CD14-positive monocyte (primary cell): ENCODE results near the gene EGFL8. TPM values are rescaled to one million over a fixed set of nuclear protein-coding genes. Genes with fewer than 3 reads are reported as not detected.
A peak's percentile ranks its signal among the peaks of the same experiment; 100 is the strongest.

ENCODE experiments used
- DNase-seq, 3 donors: peaks; one replicate each; pipeline ENCODE4 v3.0.0-alpha.2; 2011 to 2022
- H2AFZ ChIP-seq: 2 replicates; pipeline ENCODE4 v1.6.0; 2012; ENCODE audit warnings: mild to moderate bottlenecking, low read depth, low read length, inconsistent platforms; ENCODE audit not compliant: insufficient read depth, poor library complexity, severe bottlenecking
- H3K27ac ChIP-seq, 2 donors: 1 replicate in 1 of 2; 2 replicates in 1 of 2; pipeline ENCODE4 v1.5.1; 2012 to 2013; ENCODE audit warnings: low read length in 2 of 2, control low read depth in 1 of 2, inconsistent platforms in 1 of 2, low read depth in 1 of 2, mild to moderate bottlenecking in 1 of 2
- H3K27me3 ChIP-seq, 2 donors: one replicate each; pipeline versions ENCODE4 v1.6.0 to v1.6.1; 2011 to 2013; ENCODE audit warnings: low read length in 2 of 2; ENCODE audit not compliant: control insufficient read depth in 2 of 2, insufficient read depth in 2 of 2
- H3K36me3 ChIP-seq, 2 donors: replicated peaks in 1 of 2; 1 replicate in 1 of 2; 2 replicates in 1 of 2; pipeline versions ENCODE4 v1.5.1 to v1.6.1; 2012 to 2013; ENCODE audit warnings: low read length in 2 of 2, control low read depth in 1 of 2, inconsistent platforms in 1 of 2, mild to moderate bottlenecking in 1 of 2; ENCODE audit not compliant: insufficient read depth in 2 of 2, control insufficient read depth in 1 of 2
- H3K4me1 ChIP-seq, 2 donors: 1 replicate in 1 of 2; 2 replicates in 1 of 2; pipeline versions ENCODE4 v1.5.1 to v1.6.1; 2012 to 2013; ENCODE audit warnings: low read length in 2 of 2, control low read depth in 1 of 2, inconsistent platforms in 1 of 2, mild to moderate bottlenecking in 1 of 2, moderate library complexity in 1 of 2; ENCODE audit not compliant: insufficient read depth in 2 of 2, control insufficient read depth in 1 of 2
- H3K4me2 ChIP-seq: replicated peaks from 2 replicates; pipeline ENCODE3; 2012; ENCODE audit warnings: low read length, moderate library complexity, mild to moderate bottlenecking; ENCODE audit not compliant: poor library complexity, severe bottlenecking; ENCODE audit errors: extremely low read depth
- H3K4me3 ChIP-seq, 3 experiments: fragments of 200-600 bp in 1 of 3; sonication (generic) in 1 of 3; replicated peaks in 1 of 3; 1 replicate in 2 of 3; 2 replicates in 1 of 3; pipeline ENCODE4 v1.5.1; 2011 to 2013; ENCODE audit warnings: low read length in 3 of 3, mild to moderate bottlenecking in 3 of 3, control low read depth in 2 of 3, low read depth in 2 of 3, inconsistent platforms in 1 of 3, moderate library complexity in 1 of 3
- H3K79me2 ChIP-seq: 2 replicates; pipeline ENCODE4 v1.6.0; 2012; ENCODE audit warnings: mild to moderate bottlenecking, control low read depth, inconsistent platforms, low read length, moderate library complexity; ENCODE audit not compliant: insufficient read depth
- H3K9ac ChIP-seq: 2 replicates; pipeline ENCODE4 v1.6.0; 2017; ENCODE audit warnings: low read length, mild to moderate bottlenecking; ENCODE audit not compliant: insufficient read depth, poor library complexity, severe bottlenecking
- H3K9me3 ChIP-seq, 2 donors: replicated peaks in 1 of 2; 1 replicate in 1 of 2; 2 replicates in 1 of 2; pipeline versions ENCODE4 v1.5.1 to v1.6.1; 2012 to 2013; ENCODE audit warnings: low read length in 2 of 2, control low read depth in 1 of 2; ENCODE audit not compliant: control insufficient read depth in 1 of 2, insufficient read depth in 1 of 2
- H4K20me1 ChIP-seq: 2 replicates; pipeline ENCODE4 v1.6.0; 2012; ENCODE audit warnings: mild to moderate bottlenecking, low read length, control low read depth, moderate library complexity; ENCODE audit not compliant: insufficient read depth
- H3K27ac Mint-ChIP-seq, 7 donors: one replicate each; pipeline ENCODE4 v1.8.0; 2020; ENCODE audit warnings: mild to moderate bottlenecking in 7 of 7, mixed read lengths in 7 of 7, moderate library complexity in 6 of 7, inconsistent platforms in 2 of 7
- H3K27me3 Mint-ChIP-seq, 3 donors: one replicate each; pipeline ENCODE4 v1.8.0; 2021 to 2022; ENCODE audit warnings: low read depth in 3 of 3, mild to moderate bottlenecking in 3 of 3, mixed read lengths in 3 of 3, moderate library complexity in 3 of 3, inconsistent platforms in 1 of 3
- H3K36me3 Mint-ChIP-seq, 2 donors: one replicate each; pipeline ENCODE4 v1.8.0; 2020; ENCODE audit warnings: mixed read lengths in 2 of 2, inconsistent platforms in 1 of 2, mild to moderate bottlenecking in 1 of 2
- H3K4me1 Mint-ChIP-seq: one replicate; pipeline ENCODE4 v1.8.0; 2020; ENCODE audit warnings: mild to moderate bottlenecking, mixed read lengths
- H3K4me3 Mint-ChIP-seq, 2 donors: one replicate each; pipeline ENCODE4 v1.8.0; 2020; ENCODE audit warnings: mild to moderate bottlenecking in 2 of 2, mixed read lengths in 2 of 2, moderate library complexity in 1 of 2
- H3K9me3 Mint-ChIP-seq, 7 donors: one replicate each; pipeline ENCODE4 v1.8.0; 2020 to 2022; ENCODE audit warnings: mixed read lengths in 7 of 7, mild to moderate bottlenecking in 6 of 7, moderate library complexity in 6 of 7, inconsistent platforms in 2 of 7
- CTCF ChIP-seq: fragments of 200-600 bp; IDR thresholded peaks from one replicate; pipeline ENCODE4 v1.8.0; 2022; ENCODE audit warnings: antibody characterized with exemption, mild to moderate bottlenecking
- WGBS: methylation state at CpG from one replicate; pipeline ENCODE4 v1.1.5; 2013; ENCODE audit warnings: missing lambda C conversion rate; ENCODE audit not compliant: insufficient coverage; 5-methylcytosine and 5-hydroxymethylcytosine counted together
- intact Hi-C, 2 donors: fragments of 100-400 bp; cut with micrococcal nuclease; formaldehyde crosslinking; loops; one replicate each; pipeline versions ENCODE4 v1.15.0 to v1.15.1; 2023
- polyA plus RNA-seq, 3 donors: library from polyadenylated mRNA; depleted of rRNA in 1 of 3; unstranded in 2 of 3; stranded (reverse) in 1 of 3; fragments of 300-500 nt in 2 of 3; fragments of >200 nt in 1 of 3; fragmentation: Illumina TruSeq in 2 of 3; gene quantifications; 1 replicate in 2 of 3; 2 replicates in 1 of 3; pipeline ENCODE4 v1.2.3, GENCODE V29; 2012 to 2021

EGFL8 gene
- polyA plus RNA-seq, 3 donors, result 0.22 to 1.8 TPM; not detected in 1

DNA sequence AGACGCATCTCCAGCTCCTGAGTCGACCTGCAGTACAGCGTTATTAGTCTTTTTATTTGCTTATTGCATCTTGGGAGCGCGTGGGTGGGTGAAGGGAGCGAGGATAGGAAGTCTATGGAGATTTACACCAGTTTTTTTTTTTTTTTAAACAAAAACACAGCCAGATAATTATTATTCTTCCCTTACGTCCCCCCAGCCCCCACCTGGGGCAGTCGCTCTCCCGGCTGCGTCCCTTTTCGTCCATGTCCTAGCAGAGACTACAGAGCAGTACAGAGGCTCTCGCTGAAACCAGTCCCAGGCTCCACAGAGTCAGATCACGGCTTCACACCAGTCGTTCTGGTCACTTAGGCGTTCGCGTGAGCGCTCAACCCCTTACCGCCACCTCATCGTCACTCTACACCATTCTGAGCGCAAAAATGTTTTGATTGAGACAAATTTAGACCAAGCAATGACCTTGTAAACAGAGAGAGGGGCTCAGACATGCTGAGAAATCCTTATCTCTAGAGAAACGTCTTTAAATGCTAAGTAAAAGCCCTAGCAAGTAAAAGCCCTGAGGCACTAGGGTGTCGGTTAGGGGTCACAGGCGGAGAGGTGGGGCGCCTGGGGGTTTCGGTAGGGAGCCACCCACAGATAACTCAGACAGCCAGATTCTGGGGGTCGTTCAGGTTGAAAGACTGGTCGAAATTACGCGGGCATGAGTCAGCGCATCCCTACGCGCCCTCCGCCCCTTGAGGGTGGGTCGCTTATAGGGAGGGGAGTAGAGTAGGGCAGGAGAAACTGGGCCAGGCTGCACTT is 11.4 kb upstream of the EGFL8 start:
- H3K4me1 Mint-ChIP-seq, result peaks cover 38% of the 10 kb centered on the region
- Histone ChIP-seq H3K27me3 (peaks cover 29 to 59% of the 10 kb centered on the region in 2 donors), H3K4me1 (peaks cover 32 to 34% of the 10 kb centered on the region in 2 donors), H3K9me3 (peaks cover 0 to 11% of the 10 kb centered on the region in 2 donors), H3K27ac (no peak overlapping the region), H4K20me1 (no peaks in the 10 kb centered on the region), H3K4me2 (peak overlapping the region; percentile 100), H3K36me3 (no peaks in the 10 kb centered on the region), H3K4me3 (no peak overlapping the region), H2AFZ (peak overlapping the region; percentile 97), H3K9ac (no peak overlapping the region), H3K79me2 (no peaks in the 10 kb centered on the region)
- peaks cover 51 to 72% (median 63%) of the 10 kb centered on the region in 3 donors for H3K27me3 Mint-ChIP-seq
- H3K27ac Mint-ChIP-seq, result peak overlapping the region in 1 of 7 donors; percentile 61
- intact Hi-C loops, result no loop called here
- peak overlapping the region; percentile 55 to 100 for H3K4me3 Mint-ChIP-seq
- 81% methylated on average over 16 of the region's 35 CpGs for WGBS
- no peak for TF ChIP-seq CTCF
- no peak for DNase-seq
- H3K9me3 Mint-ChIP-seq, result peaks cover 0 to 28% (median 11%) of the 10 kb centered on the region in 7 donors
- H3K36me3 Mint-ChIP-seq, result peaks cover 0 to 17% of the 10 kb centered on the region in 2 donors

DNA sequence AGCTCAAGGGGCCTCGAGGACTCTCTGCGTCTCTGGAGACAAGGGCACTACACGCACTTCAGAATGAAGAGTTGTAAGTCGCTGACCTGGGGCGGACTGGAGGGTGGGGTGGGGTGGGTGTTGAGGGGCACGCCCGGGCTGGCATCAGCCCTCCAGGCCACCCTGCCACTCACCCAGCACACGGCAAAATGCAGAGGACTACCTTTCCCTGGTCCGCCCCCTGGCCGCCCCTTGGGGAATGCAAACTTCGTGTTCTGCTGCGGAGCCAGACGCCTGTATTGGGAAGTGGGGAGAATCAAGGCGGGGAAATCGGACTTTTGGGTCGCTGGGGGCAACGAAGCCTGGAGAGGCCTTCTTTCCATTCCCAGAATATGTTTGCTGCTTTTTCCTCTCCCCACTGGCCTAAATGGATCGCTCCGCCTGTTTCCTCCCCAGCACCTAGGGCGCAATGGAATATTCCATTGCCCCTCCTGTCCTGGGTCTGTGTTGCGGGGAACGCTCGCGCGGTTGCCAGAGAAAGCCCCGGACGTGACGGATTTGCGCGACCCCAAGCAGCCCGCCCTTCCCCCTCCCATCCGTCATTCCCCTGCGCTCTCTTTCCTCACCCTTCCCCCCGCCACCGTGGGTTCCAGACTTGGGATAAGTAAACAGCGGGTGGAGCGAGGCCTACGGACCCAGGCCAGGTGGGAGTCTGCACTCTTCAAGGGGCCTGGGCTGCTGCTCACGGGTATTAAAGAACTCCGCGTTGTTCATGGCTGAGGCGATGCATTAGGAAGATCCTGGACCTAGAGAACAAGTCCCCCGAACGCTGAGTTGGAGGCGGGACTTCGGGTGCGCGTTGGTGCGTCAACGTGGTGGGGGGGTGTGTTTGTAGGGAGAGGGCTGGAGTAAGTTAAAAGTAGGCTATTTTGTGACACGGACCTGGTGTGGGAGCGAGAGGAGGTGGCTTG is 10.6 kb upstream of the EGFL8 start, which contains the start of gene PPT2:
TSS of gene PPT2 (plus strand) at position 578 of the 950 bp plus-strand sequence. CDS start 454 bp downstream, outside the sequence.
- no peaks in the 10 kb centered on the region for H4K20me1 ChIP-seq
- peak within 1 kb of the TSS in 5 of 7 donors; percentile 10 to 90 (median 61) for H3K27ac Mint-ChIP-seq
- H3K4me1 Mint-ChIP-seq, result peaks cover 30% of the 10 kb centered on the region
- peak within 1 kb of the TSS; percentile 97 to 100 for H3K4me3 Mint-ChIP-seq
- peaks cover 28 to 51% of the 10 kb centered on the region in 2 donors for H3K27me3 ChIP-seq
- WGBS, result 2% methylated on average over 24 of the region's 52 CpGs
- H3K4me3 ChIP-seq, result peak within 1 kb of the TSS; percentile 51 to 84 (median 56)
- no peak for TF ChIP-seq CTCF
- H3K4me1 ChIP-seq, result peaks cover 24 to 26% of the 10 kb centered on the region in 2 donors
- DNase-seq, result peak; percentile 23 to 37 (median 28)
- H3K36me3 ChIP-seq, result no peaks in the 10 kb centered on the region
- peaks cover 0 to 24% (median 9%) of the 10 kb centered on the region in 7 donors for H3K9me3 Mint-ChIP-seq
- H3K27ac ChIP-seq, result no peak within 1 kb of the TSS
- peak within 1 kb of the TSS; percentile 100 for H3K4me2 ChIP-seq
- peaks cover 45 to 63% (median 55%) of the 10 kb centered on the region in 3 donors for H3K27me3 Mint-ChIP-seq
- intact Hi-C loops, result loop anchor here in 1 of 2 donors (2.0 kb wide), 1 partner anchor 21 kb away; no protein-coding TSS in a partner anchor
- peaks cover 0 to 11% of the 10 kb centered on the region in 2 donors for H3K9me3 ChIP-seq
- H3K9ac ChIP-seq, result peak within 1 kb of the TSS; percentile 48
- H2AFZ ChIP-seq, result peak within 1 kb of the TSS; percentile 97
- peaks cover 0 to 19% of the 10 kb centered on the region in 2 donors for H3K36me3 Mint-ChIP-seq
- H3K79me2 ChIP-seq, result no peaks in the 10 kb centered on the region
